RCC 7860 (cell line): ENCODE results near the gene ZNF267.
"Not testable (repeated sequence)": the region's sequence is repeated elsewhere in the genome, so short reads cannot be mapped to it uniquely, and the experiment has no call there.

Experiments
- DNase-seq: peaks from one replicate; pipeline ENCODE4 v3.0.0-alpha.2; 2015; ENCODE audit warnings: low spot score
- FAIRE-seq: peaks from 2 replicates; lab custom pipeline; 2012; peaks lifted over from hg19 to GRCh38; lab: Jason Lieb, UNC

Gene ZNF267

DNA sequence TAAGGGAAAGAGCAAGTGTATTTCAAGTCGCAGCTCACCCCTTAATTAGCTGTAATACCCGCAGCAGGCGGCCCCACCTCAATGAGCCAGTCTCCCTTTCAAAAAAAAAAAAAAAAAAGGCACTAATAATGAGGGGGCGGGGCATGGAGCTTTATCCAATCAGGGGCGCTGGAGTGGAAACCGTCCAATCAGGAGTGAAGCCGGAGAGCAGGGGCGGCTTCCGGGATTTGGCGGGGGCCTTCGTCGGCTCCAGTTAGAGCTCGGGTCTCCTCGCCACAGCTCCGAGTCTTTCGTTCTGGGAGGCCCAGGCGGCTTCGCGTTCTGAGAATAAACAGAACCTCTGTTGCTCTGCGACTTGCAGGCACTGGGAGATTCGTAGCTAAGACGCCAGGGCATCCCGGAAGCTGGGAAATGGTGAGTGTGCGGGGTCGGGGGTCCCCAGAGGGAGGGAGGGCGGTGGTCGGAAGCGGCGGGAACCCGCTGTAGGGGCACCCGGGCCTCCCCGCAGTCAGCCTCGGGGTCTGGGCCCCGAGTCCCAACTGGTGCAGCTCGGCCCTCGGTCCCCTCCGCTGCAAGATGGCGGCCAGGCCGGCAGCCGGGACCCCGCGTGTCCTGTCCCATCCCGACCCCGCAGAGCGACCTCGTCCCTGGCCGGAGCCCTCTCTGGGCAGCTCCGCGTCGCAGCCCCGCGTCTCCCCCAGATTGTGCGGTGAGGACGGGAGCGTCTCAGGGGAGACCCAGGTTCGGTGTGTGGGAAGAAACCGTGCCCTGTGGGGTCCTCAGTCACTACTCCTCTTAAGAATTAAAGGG is at the start of gene ZNF267:
Gene ZNF267, plus strand, starts transcription at position 252 of the 810 bp plus-strand sequence. Its CDS starts 160 bp downstream, at position 412.
- peak; percentile 47 for FAIRE-seq
- peak; percentile 73 for DNase-seq

DNA sequence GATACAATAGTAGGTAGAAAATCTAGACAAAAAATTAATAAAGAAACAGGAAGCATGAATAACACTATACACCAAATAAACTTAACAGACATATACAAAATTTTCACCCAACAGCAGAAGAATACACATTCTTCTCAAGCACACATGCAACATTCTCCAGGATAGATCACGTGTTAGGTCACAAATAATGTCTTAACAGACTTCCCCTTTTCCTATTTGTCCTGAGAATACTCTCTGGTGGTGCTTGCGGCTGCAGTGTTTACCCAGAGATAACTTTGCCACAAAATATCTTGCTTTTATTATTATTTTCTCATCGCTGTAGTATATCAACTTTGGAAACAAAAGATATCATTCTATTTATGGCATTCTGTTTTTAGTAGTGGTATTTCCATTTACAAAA is 40.6 kb upstream of the ZNF267 start:
- no peak for FAIRE-seq
- no peak for DNase-seq

DNA sequence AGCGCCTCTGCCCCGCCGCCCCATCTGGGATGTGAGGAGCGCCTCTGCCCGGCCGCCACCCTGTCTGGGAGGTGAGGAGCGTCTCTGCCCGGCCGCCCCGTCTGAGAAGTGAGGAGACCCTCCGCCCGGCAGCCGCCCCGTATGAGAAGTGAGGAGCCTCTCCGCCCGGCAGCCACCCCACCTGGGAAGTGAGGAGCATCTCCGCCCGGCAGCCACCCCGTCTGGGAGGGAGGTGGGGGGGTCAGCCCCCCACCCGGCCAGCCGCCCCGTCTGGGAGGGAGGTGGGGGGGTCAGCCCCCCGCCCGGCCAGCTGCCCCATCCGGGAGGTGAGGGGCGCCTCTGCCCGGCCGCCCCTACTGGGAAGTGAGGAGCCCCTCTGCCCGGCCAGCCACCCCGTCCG is 37.2 kb upstream of the ZNF267 start:
- FAIRE-seq, result not testable (repeated sequence)

DNA sequence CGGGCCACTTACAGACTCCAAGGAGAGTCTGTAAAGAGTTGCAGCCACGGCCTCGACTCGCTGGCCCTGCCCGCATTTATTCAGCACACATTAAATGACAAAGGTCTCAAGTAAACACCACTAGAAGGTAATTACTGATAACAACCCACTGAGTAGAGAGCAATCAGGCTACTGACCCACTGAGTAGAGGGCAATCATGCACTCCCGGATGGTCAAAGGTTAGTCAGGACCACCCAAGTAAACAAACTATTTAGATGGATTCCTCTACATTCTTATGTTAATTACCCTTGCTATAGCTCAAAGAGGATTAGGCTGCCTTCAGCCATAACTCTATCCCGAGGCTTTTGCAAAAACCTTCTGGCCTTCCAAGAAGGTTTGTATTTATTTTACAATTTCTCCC is 30.7 kb upstream of the ZNF267 start:
- FAIRE-seq (no peak), DNase-seq (no peak)

More for the DNA sequence above, 37.2 kb upstream of the ZNF267 start:
- DNase-seq, result not testable (repeated sequence)

DNA sequence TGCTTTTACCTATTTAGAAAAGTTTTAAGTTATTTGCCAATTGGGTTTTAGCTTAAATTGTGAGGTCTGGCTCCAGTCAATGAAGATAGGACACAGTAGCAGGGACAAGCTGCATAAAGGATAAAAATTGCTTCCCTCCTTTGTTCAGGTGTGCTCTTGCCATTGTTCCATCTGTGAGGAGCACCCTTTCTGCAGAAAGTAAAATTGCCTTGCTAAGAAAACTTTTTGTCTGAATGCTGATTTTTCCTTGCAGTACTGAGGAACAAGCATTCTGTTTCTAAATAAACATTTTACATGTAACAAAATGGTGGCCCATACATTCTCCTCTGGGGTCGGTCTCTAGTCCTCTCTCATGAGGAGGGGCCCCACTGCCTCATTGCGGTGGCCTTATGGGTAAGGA is 25.0 kb upstream of the ZNF267 start:
- DNase-seq, FAIRE-seq: not testable (repeated sequence)

DNA sequence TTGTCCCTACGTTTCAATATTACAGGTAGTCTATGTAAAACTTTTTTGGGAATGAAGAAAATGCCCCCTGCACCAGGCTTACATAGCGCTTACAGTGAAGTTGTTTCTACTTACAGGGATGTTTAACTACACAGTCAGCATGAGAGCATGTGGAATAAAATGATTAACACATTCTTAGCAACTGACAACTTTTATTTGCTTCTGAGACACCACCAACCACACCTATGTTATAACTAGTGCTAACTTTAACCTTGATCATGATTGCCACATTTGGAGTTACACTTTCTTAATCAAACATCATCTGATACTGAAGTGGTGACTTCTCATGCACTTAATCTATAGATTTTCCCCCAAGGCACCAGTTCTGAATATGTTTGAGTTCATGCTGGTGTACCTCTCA is 20.3 kb upstream of the ZNF267 start:
- no peak for DNase-seq
- FAIRE-seq, result no peak

DNA sequence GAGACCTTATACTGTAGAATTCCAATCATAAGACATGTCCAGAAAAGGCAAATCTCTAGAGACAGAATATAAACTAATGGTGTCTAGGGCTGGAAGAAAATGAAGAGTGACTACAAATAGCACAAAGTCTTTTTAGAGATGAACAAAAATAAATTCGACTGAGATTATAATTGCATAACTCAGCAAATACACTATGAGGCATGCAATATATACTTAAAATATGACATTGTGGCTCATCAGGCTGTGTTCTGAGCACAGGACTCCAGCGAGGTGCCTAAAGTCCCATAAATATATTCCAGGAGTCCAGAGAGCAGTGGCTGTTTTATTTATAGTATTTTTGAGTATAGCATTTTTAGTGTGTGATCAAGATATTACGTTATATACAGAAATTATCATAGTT is 13.1 kb upstream of the ZNF267 start:
- DNase-seq, result no peak
- FAIRE-seq, result no peak

DNA sequence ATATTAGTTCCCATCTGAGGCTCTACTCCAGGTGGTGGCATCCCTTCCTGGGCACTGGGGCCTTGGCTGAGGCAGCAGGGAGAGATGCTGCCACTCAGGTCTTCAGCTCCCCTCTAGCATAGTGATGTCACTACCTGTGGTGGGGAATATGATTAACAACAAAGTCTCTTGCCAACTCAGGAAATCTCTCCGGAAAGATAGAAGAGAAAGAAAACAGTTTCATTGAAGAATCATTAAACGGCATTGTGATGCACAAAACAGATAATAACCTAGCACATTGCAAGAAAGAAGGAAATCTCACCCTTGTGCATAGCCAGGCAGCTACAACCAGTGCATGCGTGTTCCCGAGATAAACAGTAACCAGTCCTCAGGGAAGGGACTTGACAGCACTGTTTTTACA is 12.2 kb upstream of the ZNF267 start:
- FAIRE-seq (no peak), DNase-seq (no peak)

DNA sequence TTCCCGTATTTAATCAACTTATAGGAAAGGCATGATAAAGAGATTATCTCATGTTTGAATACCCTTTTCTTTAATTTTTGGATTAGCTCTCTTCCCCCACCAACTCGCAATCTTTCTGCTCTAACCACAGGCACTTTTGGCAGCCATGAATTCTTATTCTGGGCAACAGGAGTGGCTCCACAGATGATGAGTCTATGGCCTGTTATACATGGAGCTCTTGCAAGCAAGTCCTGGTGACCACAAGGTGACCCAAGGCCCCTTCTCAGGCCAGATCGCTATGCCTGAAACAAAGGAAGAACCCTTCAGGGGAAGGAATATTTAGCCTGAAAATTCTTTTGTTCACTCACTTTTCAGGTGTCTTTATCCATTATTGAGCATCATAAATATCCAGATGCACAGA is 10.8 kb upstream of the ZNF267 start:
- DNase-seq (no peak), FAIRE-seq (no peak)

DNA sequence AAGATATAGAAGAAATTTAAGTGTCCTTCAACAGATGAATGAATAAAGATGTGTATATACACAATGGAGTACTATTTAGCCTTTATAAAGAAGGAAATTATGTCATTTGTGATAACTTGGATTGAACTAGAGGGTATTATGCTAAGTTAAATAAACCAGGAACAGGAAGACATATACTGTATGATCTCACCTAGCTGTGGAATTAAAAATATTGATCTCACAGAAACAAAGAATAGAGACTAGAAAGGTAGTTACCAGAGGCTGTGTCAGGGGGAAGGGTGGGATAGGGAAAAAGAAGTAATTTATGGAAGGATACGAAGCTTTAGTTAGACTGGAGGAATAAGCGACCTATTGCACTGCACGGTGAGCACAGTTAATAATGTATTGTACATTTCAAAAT is 5.4 kb upstream of the ZNF267 start:
- DNase-seq, result no peak
- no peak for FAIRE-seq

DNA sequence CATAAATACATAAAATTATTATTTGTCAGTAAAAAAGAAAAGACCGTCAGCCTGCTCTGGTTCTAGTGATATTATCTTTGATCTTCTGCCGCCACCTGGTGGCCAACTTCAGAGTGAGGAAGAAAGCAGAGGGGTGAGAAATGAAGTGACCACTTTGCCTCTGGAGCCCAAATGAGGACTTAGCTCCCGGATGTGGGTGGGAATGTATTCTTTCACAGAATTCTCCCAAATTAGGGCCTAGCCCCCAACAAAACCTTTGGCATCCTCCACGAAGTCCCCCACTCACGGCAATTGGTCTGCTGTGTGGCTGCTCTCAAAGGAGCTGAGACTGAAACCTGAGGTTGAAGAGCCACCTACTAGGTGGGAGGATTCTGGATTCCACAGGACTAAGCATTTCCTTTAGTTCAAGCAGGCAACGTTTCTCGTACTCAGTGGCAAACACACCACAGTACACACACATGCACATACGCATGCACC is 4.9 kb upstream of the ZNF267 start:
- FAIRE-seq (peak; percentile 66), DNase-seq (peak; percentile 44)

DNA sequence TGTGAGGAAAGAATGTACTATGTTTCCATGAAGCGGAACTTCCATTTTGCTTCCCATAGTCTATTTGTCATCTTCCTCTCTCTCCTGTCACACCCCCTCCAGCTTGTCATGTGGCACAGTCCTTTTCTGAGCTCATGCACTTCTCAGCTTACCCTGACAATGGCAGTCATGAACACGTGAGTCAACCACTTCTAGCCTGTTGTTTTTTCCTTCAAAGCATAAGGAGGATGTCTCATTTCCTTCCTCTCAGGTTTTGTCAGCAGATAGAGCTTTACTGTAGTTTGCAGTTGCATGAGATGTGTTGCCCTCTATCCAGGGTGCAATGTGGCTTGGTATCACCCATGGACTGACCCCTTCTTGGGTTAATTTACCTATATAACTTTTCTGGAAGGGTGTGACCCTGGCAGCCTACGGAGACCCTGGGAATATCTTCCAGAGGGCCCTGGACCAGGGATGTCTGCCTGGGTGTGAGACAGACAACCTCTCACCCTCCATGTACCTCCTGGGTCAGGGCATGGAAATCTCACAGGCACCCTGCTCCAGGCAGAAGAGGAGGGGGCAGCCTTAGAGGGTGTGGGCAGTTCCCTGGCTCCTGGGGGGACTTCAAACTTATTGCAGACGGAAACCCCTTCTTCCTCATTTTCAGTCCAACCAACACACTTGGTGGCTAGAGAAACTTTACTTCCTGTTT is 4.0 kb upstream of the ZNF267 start:
- DNase-seq (peak; percentile 76), FAIRE-seq (no peak)

DNA sequence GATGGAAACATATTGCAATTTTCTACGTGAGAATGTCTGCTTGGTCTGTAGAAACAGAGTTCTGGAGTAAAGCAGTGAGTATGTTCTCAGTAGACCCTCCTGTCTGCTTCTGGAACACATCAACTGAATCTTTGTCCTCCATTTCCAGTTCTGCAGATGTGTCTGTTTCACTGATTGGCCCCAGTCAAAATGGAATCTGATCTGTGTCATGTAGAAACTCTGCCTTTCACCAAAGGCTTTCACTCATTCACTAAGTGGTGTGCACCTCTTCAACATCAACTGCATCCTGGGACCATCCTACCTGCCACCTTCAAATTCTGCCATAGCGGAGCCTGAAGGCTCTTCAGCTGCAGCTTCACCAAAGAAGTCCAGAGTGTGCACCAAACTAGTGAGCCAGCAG is 2.8 kb upstream of the ZNF267 start:
- FAIRE-seq (no peak), DNase-seq (no peak)

DNA sequence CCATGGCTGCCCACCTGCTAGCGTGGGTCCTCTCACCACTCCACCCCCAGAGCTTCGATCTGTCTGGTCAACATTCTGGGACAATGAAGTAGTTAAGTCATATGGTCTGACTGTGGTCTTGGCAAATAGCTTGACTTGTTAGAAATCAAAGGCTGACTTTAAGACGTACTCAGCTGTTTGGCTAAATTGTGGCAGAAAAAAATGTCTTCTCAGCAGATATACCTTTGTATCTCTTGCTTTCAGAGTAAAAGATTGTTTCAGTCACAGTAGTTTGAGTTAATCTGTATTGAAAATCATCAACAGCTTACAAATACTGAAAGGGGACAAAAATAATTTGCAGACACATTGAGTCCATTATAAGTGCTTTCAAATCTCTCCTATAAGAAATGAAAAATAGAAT is 2.1 kb upstream of the ZNF267 start:
- no peak for FAIRE-seq
- DNase-seq, result no peak

DNA sequence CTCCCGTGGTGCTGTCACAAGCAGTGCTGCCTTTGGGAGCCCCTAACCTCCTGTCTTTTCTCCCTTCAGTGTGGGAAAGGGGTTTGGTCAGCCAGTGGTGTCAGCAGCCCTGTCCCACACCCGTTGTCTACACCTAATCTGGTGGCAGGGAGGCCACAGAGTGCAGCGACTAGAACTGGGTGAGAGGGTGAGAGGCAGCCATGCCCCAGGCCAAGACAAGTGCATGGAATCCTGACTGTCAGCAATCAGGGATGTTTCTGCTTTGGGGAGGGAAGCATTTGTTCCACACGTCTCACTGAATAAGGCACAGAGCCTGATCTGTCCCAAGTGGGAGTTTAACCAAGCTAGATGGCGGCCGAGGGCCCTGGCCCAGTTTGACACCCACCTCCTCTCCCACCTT is 1.4 kb upstream of the ZNF267 start:
- no peak for DNase-seq
- FAIRE-seq, result no peak

DNA sequence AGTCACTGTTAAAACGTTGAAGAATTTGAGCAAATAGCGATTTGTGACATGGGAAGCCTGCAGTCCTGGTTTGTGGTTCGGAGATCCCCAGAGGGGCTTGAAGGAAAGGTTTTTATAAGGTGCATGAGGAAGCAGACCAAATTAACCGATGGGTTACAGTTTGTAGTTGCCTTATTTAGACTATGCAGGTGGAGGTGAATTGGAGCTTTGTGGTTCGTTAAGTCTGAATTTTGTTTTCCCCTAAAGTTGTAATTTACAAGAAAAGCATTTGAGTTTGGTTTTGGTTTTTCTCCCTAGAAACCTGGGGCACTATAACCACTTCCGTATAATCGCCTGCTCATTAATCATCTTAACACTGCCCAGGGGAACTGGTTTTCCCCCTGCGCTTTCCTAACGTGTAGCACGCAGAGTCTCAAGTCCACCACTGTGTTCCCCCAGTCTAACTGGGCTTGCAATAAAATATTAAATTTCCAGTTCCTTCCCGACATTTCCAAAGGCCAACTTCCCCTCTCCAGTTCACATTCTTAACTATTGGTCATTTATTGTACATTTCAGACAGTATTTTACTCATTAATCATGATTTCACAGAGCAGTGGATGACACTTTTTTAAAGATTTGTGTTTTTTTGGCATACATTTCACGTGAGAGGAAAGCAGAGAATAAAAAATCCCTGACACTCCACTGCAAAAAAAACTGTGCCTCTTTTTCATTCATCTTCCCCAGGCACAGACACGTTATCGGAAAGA is 932 bp downstream of the ZNF267 start:
- no peak for FAIRE-seq

DNA sequence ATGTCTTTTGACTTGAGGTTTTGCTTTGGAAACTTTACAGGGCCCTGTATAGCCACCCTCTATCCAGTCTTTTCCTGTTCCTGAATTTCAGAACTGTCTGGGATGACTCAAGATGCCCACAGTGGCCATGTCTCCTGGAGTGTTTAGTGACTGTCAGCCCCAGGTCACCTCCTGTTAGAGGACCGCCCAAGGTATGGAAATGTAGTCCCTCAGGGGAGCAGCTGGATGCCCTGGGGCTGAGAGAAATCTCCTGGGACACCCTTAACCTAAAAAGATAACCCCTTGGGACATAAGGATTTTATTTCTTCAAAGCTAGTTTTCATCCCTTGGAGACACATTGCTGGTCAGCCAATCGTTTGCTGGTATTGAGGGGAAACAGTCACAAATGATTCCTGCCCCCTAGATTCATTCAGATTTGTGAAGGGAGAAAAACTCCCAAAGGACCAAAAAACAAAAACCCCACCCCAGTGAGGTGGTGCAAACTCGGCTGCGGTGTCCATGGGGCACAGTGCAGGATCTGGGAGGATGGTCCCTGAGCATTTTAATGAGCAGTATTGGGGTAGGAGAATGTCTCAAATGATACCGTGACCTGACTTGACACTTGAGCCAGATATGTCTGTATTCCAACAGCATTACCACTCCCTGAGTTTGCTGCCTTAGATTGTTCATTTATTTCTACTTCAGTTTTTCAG is 1.7 kb downstream of the ZNF267 start:
- DNase-seq, result peak; percentile 67
- FAIRE-seq, result no peak

More for the DNA sequence above, 932 bp downstream of the ZNF267 start:
- peak; percentile 34 for DNase-seq

DNA sequence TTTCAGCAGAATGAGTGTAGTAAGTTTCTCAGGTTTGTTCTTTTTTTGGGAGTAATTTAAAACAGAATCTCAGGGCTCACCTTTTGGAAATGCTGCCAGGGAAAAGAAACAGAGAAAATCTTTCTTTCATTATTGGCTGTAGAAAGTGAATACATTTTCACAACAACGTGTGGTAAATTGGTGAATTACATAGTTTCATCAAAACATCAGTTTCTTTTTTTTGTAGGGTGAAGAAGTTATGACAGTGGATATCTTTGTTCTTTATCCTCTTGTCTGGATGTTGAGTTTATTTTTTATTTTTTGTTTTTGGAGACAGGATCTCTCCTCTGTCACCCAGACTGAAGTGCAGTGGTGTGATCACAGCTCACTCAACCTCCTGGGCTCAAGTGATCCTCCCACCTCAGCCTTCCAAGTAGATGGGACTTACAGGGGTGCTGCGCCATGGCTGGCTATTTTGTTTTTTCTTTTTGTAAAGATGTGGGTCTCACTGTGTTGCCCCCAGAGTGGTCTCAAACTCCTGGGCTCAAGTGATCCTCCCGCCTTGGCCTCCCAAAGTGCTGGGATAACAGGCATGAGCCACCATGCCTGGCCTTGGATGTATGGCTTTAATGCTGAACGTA is 2.4 kb downstream of the ZNF267 start:
- FAIRE-seq, result no peak
- DNase-seq, result no peak

DNA sequence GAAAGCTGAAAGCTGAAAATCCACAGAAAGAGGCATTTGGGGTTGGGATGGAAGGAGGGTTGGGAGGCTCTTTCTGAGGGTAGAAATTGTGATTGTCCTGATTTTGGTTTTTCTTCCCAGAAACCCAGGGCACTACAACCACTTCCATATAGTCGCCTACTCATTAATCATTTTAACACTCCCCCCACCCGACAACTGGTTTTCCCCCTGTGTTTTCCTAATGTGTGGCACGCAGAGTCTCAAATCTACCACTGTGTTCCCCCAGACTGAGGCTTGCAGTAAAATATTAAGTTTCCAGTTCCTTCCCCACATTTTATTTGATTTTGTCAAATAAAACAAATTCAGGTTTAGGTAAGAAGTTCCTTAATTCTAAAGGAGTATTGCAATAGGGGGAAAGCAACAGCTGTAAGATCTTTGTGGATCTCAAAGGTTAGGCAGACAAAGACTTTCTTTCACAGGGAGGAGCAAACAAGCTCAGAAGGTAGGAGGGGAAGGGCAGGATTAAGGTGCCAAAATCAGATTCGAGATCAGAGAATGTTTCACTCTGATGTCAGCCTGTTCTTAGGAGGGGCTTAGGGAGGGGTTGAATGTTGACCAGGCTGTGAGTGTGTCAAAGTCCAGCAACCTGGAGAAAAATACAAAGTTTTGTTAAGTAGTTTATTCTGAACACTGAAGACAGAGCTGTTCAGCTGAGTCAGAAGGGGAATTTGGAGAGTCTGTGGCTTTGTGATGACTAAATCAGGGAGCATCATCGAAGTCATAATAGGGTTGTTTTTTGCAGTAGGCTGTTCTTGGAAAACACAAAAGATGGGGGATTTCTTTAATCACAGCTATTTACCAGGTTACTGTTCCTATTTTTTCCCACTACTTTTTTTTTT is 3.6 kb downstream of the ZNF267 start:
- peak; percentile 92 for FAIRE-seq
- DNase-seq, result peak; percentile 90
